ENCODE measurements around the gene NMU.

DNA sequence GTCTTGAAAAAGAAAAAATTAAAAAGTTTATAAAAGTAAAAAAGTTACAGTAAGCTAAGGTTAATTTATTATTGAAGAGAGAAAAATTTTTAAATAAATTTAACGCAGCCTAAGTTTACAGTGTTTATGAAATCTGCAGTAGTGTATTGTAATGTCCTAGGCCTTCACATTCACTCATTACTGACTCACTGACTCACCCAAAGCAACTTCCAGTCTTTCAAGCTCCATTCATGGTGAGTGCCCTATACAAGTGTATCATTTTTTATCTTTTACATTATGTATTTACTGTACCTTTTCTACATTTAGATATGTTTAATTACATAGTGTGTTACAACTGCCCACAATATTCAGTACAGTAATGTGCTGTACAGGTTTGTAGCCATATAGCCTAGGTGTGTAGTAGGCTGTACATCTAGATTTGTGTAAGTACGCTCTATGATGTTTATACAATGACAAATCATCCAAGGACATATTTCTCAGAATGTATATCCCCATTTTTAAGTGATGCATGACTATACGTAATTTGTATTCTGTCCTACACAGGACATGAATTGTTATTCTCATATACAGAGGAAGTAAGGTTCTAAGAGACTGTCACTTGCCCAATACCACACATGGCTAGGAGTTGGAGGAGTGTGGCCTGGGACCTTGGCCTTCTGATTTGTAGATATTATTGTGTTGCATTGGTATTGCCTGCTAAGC, 24.6 kb downstream of the NMU start:
- TF ChIP-seq POLR2AphosphoS5 (IDR thresholded peaks at IDR 0.05; ENCODE audit: borderline replicate concordance, low read depth, low read length) (no peak), EZH2 (IDR thresholded peaks at IDR 0.05) (no peak), FOXP2 (optimal IDR thresholded peaks at IDR 0.05; ENCODE audit: control extremely low read depth, extremely low read length, insufficient read depth) (no peak)

All from SK-N-MC (cell line).